HEK293T (cell line): Measurements from ENCODE around the gene MAD1L1.

ENCODE experiments used
- BHLHE40 ChIP-seq: fragments of 450-650 bp; IDR thresholded peaks from 2 replicates; pipeline ENCODE4 v1.6.1; 2016; ENCODE audit warnings: mild to moderate bottlenecking, moderate library complexity, borderline replicate concordance
- ELF4 ChIP-seq: fragments of 450-650 bp; IDR thresholded peaks from 2 replicates; pipeline ENCODE4 v1.6.1; 2017; ENCODE audit warnings: antibody characterized with exemption
- FOXA1 ChIP-seq: fragments of 450-650 bp; IDR thresholded peaks from 2 replicates; pipeline ENCODE4 v1.6.1; 2016; ENCODE audit warnings: mild to moderate bottlenecking
- FOXK2 ChIP-seq: fragments of 450-650 bp; IDR thresholded peaks from 2 replicates; pipeline ENCODE4 v1.6.1; 2016; ENCODE audit warnings: mild to moderate bottlenecking
- FOXM1 ChIP-seq: fragments of 450-650 bp; IDR thresholded peaks from 2 replicates; pipeline ENCODE4 v1.6.1; 2017; ENCODE audit warnings: mild to moderate bottlenecking, borderline replicate concordance
- SUZ12 ChIP-seq: fragments of 450-650 bp; IDR thresholded peaks from 2 replicates; pipeline ENCODE4 v1.6.1; 2016; ENCODE audit warnings: mild to moderate bottlenecking

- TF ChIP-seq BHLHE40 (no peak), FOXM1 (no peak), SUZ12 (no peak), FOXA1 (no peak), FOXK2 (no peak), ELF4 (no peak)
Observed at GRCh38 chr7:2109936-2110609, 122.7 kb downstream of the MAD1L1 start.
